ENCODE measurements around the gene GSDMA.

GSDMA gene

GRCh38 chr17:40021451-40021971, 58.7 kb downstream of the GSDMA start:
- no peak overlapping the region for H3K4me3 ChIP-seq (replicated peaks; ENCODE audit: low read depth, low read length)
- peak; percentile 57 for DNase-seq (ENCODE audit: low read depth)
- TF ChIP-seq CTCF (IDR thresholded peaks at IDR 0.05; ENCODE audit: low read length, missing control alignments) = no peak

- DNase-seq (ENCODE audit: low read depth) = no peak
- H3K4me3 ChIP-seq (replicated peaks; ENCODE audit: low read depth, low read length) = no peak overlapping the region
- no peak for TF ChIP-seq CTCF (IDR thresholded peaks at IDR 0.05; ENCODE audit: low read length, missing control alignments)
Measured at GRCh38 chr17:40022497-40022896, 59.7 kb downstream of the GSDMA start.

GRCh38 chr17:40022961-40023541, 60.2 kb downstream of the GSDMA start:
- no peak for TF ChIP-seq CTCF (IDR thresholded peaks at IDR 0.05; ENCODE audit: low read length, missing control alignments)
- H3K4me3 ChIP-seq (replicated peaks; ENCODE audit: low read depth, low read length) = no peak overlapping the region
- no peak for DNase-seq (ENCODE audit: low read depth)

GRCh38 chr17:40023590-40024292, 60.9 kb downstream of the GSDMA start:
- no peak overlapping the region for H3K4me3 ChIP-seq (replicated peaks; ENCODE audit: low read depth, low read length)
- no peak for TF ChIP-seq CTCF (IDR thresholded peaks at IDR 0.05; ENCODE audit: low read length, missing control alignments)
- peak; percentile 59 for DNase-seq (ENCODE audit: low read depth)

DNA sequence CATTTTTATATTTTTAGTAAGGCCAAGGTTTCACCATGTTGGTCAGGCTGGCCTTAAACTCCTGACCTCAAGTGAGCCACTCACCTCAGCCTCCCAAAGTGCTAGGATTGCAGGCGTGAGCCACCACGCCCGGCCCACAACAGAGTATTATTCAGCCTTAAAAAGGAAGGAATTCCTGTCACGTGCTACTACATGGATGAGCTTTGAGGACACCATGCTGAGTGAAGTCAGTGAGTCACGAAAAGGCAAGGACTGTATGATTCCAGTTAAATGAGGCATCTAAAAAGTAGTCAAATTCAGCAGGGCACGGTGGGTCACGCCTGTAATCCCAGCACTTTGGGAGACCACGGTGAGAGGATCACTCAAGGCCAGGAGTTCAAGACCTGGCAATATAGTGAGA, 62.1 kb downstream of the GSDMA start:
- no peak for TF ChIP-seq CTCF (IDR thresholded peaks at IDR 0.05; ENCODE audit: low read length, missing control alignments)
- no peak for DNase-seq (ENCODE audit: low read depth)

DNA sequence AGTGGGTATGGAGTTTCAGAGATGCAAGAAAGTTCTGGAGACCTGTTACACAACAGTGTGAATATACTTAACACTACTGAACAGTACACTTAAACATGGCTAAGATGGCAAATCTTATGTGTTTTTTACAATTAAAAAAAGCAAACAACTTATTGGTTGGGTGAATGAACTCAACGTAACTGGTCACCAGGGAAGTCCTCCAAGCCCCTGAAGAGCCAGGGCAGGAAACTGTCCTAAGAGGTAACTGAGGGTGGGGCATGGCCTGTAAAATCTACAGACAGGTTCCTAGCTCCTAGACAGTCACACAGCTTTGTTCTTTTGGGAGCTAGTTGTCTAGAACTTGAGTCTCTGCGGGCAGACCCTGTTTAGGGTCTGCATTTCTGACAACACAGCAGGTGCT, 62.8 kb downstream of the GSDMA start:
- DNase-seq (ENCODE audit: low read depth) = no peak
- no peak for TF ChIP-seq CTCF (IDR thresholded peaks at IDR 0.05; ENCODE audit: low read length, missing control alignments)
- H3K4me3 ChIP-seq (replicated peaks; ENCODE audit: low read depth, low read length) = no peak overlapping the region

More for the DNA sequence above, 62.1 kb downstream of the GSDMA start:
- H3K4me3 ChIP-seq (replicated peaks; ENCODE audit: low read depth, low read length) = no peak overlapping the region
